Measurements from ENCODE around the gene POPDC3.
A peak's percentile ranks its signal among the peaks of the same experiment; 100 is the strongest.

Gene POPDC3

GRCh38 chr6:105167914-105168313 lies 11.9 kb downstream of the POPDC3 start:
- no peak for TF ChIP-seq REST (IDR thresholded peaks at IDR 0.05; ENCODE audit: insufficient read depth in 1 of 2, low read depth in 2 of 2, low read length in 2 of 2)

GRCh38 chr6:105164418-105164817 lies 15.4 kb downstream of the POPDC3 start:
- TF ChIP-seq REST (IDR thresholded peaks at IDR 0.05; ENCODE audit: insufficient read depth in 1 of 2, low read depth in 2 of 2, low read length in 2 of 2) (no peak), POLR2AphosphoS5 (IDR thresholded peaks at IDR 0.05; ENCODE audit: low read depth, low read length) (no peak), SIN3A (IDR thresholded peaks at IDR 0.05; ENCODE audit: borderline replicate concordance, insufficient read depth, low read length) (0 out of 2 replicates have a peak, but pooled peaks have one; percentile 52), TAF1 (IDR thresholded peaks at IDR 0.05; ENCODE audit: borderline replicate concordance, insufficient read depth, low read length) (no peak), FOXP2 (optimal IDR thresholded peaks at IDR 0.05; ENCODE audit: borderline replicate concordance, extremely low read depth, extremely low read length, insufficient read depth) (no peak)

GRCh38 chr6:105163183-105163582 lies 16.6 kb downstream of the POPDC3 start:
- no peak for TF ChIP-seq REST (IDR thresholded peaks at IDR 0.05; ENCODE audit: insufficient read depth in 1 of 2, low read depth in 2 of 2, low read length in 2 of 2)
- TF ChIP-seq TAF1 (IDR thresholded peaks at IDR 0.05; ENCODE audit: borderline replicate concordance, insufficient read depth, low read length): no peak
- TF ChIP-seq SIN3A (IDR thresholded peaks at IDR 0.05; ENCODE audit: borderline replicate concordance, insufficient read depth, low read length): no peak
- TF ChIP-seq FOXP2 (optimal IDR thresholded peaks at IDR 0.05; ENCODE audit: borderline replicate concordance, extremely low read depth, extremely low read length, insufficient read depth): no peak
- no peak for TF ChIP-seq POLR2AphosphoS5 (IDR thresholded peaks at IDR 0.05; ENCODE audit: low read depth, low read length)

GRCh38 chr6:105162377-105162776 lies 17.4 kb downstream of the POPDC3 start:
- TF ChIP-seq POLR2AphosphoS5 (IDR thresholded peaks at IDR 0.05; ENCODE audit: low read depth, low read length): no peak
- no peak for TF ChIP-seq REST (IDR thresholded peaks at IDR 0.05; ENCODE audit: insufficient read depth in 1 of 2, low read depth in 2 of 2, low read length in 2 of 2)
- no peak for TF ChIP-seq SIN3A (IDR thresholded peaks at IDR 0.05; ENCODE audit: borderline replicate concordance, insufficient read depth, low read length)
- TF ChIP-seq TAF1 (IDR thresholded peaks at IDR 0.05; ENCODE audit: borderline replicate concordance, insufficient read depth, low read length): no peak
- no peak for TF ChIP-seq FOXP2 (optimal IDR thresholded peaks at IDR 0.05; ENCODE audit: borderline replicate concordance, extremely low read depth, extremely low read length, insufficient read depth)

GRCh38 chr6:105161421-105161820 lies 18.4 kb downstream of the POPDC3 start:
- TF ChIP-seq REST (IDR thresholded peaks at IDR 0.05; ENCODE audit: insufficient read depth in 1 of 2, low read depth in 2 of 2, low read length in 2 of 2) (no peak), SIN3A (IDR thresholded peaks at IDR 0.05; ENCODE audit: borderline replicate concordance, insufficient read depth, low read length) (no peak), POLR2AphosphoS5 (IDR thresholded peaks at IDR 0.05; ENCODE audit: low read depth, low read length) (no peak), TAF1 (IDR thresholded peaks at IDR 0.05; ENCODE audit: borderline replicate concordance, insufficient read depth, low read length) (no peak), FOXP2 (optimal IDR thresholded peaks at IDR 0.05; ENCODE audit: borderline replicate concordance, extremely low read depth, extremely low read length, insufficient read depth) (no peak)
